SKM-1 treated with dmso at 0.1 percent for 144 hours (cell line): Measurements from ENCODE around the gene RIMBP2.
A peak's percentile ranks its signal among the peaks of the same experiment; 100 is the strongest.

ENCODE experiments used
- DNase-seq: peaks from one replicate; lab custom pipeline; 2025; ENCODE audit not compliant: unreplicated experiment; lab: John Stamatoyannopoulos, UW

The RIMBP2 gene

GRCh38 chr12:130474599-130475269 is 241.4 kb downstream of the RIMBP2 start:
- DNase-seq, result no peak

- no peak for DNase-seq
Measured at GRCh38 chr12:130473266-130473665, 242.8 kb downstream of the RIMBP2 start.

GRCh38 chr12:130470969-130471368 is 245.1 kb downstream of the RIMBP2 start:
- DNase-seq, result no peak

- no peak for DNase-seq
Measured at GRCh38 chr12:130469552-130469951, 246.5 kb downstream of the RIMBP2 start.

- no peak for DNase-seq
Measured at GRCh38 chr12:130468700-130469245, 247.3 kb downstream of the RIMBP2 start.

GRCh38 chr12:130468186-130468585 is 247.9 kb downstream of the RIMBP2 start:
- no peak for DNase-seq

- no peak for DNase-seq
Measured at GRCh38 chr12:130465626-130466025, 250.5 kb downstream of the RIMBP2 start.

- DNase-seq, result no peak
Measured at GRCh38 chr12:130465046-130465445, 251.1 kb downstream of the RIMBP2 start.

- no peak for DNase-seq
Measured at GRCh38 chr12:130463818-130464670, 252.1 kb downstream of the RIMBP2 start.

GRCh38 chr12:130463275-130463658 is 252.8 kb downstream of the RIMBP2 start:
- no peak for DNase-seq

- no peak for DNase-seq
Measured at GRCh38 chr12:130462558-130463274, 253.4 kb downstream of the RIMBP2 start.

GRCh38 chr12:130461839-130462557 is 254.1 kb downstream of the RIMBP2 start:
- DNase-seq, result no peak

GRCh38 chr12:130461447-130461815 is 254.7 kb downstream of the RIMBP2 start:
- DNase-seq, result no peak

GRCh38 chr12:130460611-130461446 is 255.3 kb downstream of the RIMBP2 start:
- peak; percentile 1 for DNase-seq

- no peak for DNase-seq
Measured at GRCh38 chr12:130459916-130460315, 256.2 kb downstream of the RIMBP2 start.

- no peak for DNase-seq
Measured at GRCh38 chr12:130458341-130458740, 257.8 kb downstream of the RIMBP2 start.

GRCh38 chr12:130457215-130457614 is 258.9 kb downstream of the RIMBP2 start:
- DNase-seq, result no peak

- DNase-seq, result no peak
Measured at GRCh38 chr12:130456375-130457199, 259.5 kb downstream of the RIMBP2 start.

- no peak for DNase-seq
Measured at GRCh38 chr12:130455161-130455560, 260.9 kb downstream of the RIMBP2 start.
